Measurements from ENCODE around the gene KRTCAP2. TPM values are rescaled to one million over a fixed set of nuclear protein-coding genes. Genes with fewer than 3 reads are reported as not detected.
A peak's percentile ranks its signal among the peaks of the same experiment; 100 is the strongest.

The KRTCAP2 gene
- total RNA-seq, 4 donors from 2014 or later: 80.8 to 144 (median 92.3) TPM

DNA sequence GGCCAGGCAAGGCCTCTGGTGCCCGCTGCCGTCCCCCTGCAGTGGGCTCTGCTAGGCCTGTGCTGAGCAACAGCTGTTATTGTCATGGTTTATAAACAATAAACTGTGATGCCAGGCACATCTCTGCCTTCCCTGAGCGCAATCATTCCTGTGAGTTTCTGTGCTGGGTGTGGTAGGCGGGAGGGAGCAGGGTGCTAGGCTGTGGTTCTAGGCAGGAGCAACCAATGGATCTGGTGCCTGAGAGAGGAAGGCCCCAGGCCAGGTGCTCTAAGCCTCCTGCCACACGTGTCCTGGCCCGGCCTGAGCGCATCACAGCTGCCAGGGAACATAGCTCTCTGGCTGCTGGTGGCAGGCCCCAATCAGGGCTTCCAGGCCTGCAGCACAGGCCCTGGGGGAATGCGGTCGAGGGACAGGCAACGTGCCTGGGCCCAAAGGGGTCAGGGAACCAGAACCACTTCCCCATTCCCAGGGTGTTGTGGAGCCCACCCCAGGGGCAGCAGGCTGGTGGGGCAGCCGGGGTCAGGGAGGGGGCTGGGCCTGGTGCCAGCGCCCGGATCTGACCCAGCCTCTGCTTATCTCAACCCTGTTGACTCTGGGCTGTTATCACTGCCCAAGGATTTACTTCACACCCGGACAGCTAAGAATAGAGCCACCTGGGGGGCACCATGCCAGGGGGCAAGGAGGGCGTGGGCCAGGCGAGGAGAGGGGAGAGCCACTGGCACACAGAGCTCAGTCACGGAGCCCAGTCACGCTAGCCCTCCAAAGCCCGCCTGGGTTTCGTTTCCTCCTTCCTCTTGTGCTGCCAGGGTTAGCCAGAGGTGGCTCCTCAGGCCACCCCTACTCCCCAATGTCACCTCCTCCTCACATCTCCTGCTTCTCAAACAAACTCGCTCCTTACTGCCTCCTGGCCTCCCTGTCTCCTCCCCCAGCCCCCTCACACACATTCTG lies 12.0 kb upstream of the KRTCAP2 start:
- H3K4me1 ChIP-seq: peaks cover 0 to 5% (median 0%) of the 10 kb centered on the region in 3 donors
- no peak overlapping the region for H3K27ac ChIP-seq
- no peak for TF ChIP-seq POLR2A (IDR thresholded peaks at IDR 0.05)
- TF ChIP-seq EP300 (IDR thresholded peaks at IDR 0.05): no peak
- TF ChIP-seq, protein P1, sequence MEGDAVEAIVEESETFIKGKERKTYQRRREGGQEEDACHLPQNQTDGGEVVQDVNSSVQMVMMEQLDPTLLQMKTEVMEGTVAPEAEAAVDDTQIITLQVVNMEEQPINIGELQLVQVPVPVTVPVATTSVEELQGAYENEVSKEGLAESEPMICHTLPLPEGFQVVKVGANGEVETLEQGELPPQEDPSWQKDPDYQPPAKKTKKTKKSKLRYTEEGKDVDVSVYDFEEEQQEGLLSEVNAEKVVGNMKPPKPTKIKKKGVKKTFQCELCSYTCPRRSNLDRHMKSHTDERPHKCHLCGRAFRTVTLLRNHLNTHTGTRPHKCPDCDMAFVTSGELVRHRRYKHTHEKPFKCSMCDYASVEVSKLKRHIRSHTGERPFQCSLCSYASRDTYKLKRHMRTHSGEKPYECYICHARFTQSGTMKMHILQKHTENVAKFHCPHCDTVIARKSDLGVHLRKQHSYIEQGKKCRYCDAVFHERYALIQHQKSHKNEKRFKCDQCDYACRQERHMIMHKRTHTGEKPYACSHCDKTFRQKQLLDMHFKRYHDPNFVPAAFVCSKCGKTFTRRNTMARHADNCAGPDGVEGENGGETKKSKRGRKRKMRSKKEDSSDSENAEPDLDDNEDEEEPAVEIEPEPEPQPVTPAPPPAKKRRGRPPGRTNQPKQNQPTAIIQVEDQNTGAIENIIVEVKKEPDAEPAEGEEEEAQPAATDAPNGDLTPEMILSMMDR (IDR thresholded peaks at IDR 0.05): no peak
- no peak for TF ChIP-seq POLR2AphosphoS5 (IDR thresholded peaks at IDR 0.05)
- ATAC-seq: peak; percentile 46
- H3K27me3 ChIP-seq: no peaks in the 10 kb centered on the region
- H3K4me3 ChIP-seq: no peak overlapping the region
- WGBS, 2 donors (ENCODE audit: low coverage in 1 of 2): 67 to 70% methylated on average over 6 to 7 of the region's 21 CpGs
- no peaks in the 10 kb centered on the region for H3K36me3 ChIP-seq
- no peaks in the 10 kb centered on the region for H3K9me3 ChIP-seq

DNA sequence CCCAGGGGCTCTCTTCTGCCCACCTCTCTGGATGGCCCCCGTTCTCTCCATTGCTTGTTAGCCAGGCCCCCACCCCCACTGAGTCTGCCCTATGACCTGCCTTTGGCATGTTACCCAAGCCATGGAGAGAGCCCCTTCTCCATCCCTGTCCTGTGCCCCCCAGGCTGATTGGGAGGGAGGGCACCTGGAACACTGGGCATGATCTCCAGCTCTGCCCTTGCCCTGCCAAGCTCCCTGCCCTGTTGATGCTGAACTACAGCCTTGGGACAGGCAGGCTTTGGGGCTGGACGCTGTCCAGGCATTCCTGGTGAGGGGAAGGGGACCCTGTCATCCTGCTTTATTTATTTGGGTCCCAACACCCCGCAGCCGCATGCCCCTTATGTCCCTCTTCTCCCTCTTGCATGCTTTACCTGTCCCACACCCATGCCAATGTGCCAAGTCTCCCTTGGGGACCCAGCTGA lies 11.3 kb upstream of the KRTCAP2 start:
- Histone ChIP-seq H3K4me1 (peaks cover 0 to 5% (median 0%) of the 10 kb centered on the region in 3 donors), H3K27ac (no peak overlapping the region), H3K4me3 (no peak overlapping the region), H3K9me3 (no peaks in the 10 kb centered on the region), H3K36me3 (peaks cover 0 to 7% of the 10 kb centered on the region in 2 donors), H3K27me3 (no peaks in the 10 kb centered on the region)
- TF ChIP-seq POLR2AphosphoS5 (IDR thresholded peaks at IDR 0.05) (no peak), EP300 (IDR thresholded peaks at IDR 0.05) (no peak), POLR2A (IDR thresholded peaks at IDR 0.05) (no peak)
- TF ChIP-seq, protein P1 (IDR thresholded peaks at IDR 0.05): no peak
- ATAC-seq: no peak
- 79 to 100% methylated on average over 2 to 4 of the region's 4 CpGs for WGBS, 2 donors (ENCODE audit: low coverage in 1 of 2)

DNA sequence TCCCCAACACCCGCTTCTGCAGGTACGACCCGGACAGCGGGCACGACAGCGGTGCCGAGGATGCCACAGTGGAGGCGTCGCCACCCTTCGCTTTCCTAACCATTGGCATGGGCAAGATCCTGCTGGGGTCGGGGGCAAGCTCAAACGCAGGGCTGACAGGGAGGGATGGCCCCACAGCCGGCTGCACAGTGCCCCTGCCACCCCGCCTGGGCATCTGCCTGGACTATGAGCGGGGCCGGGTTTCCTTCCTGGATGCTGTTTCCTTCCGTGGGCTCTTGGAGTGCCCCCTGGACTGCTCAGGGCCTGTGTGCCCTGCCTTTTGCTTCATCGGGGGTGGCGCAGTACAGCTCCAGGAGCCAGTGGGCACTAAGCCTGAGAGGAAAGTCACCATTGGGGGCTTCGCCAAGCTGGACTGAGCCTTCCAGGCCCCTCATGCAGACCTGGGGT lies 10.7 kb upstream of the KRTCAP2 start:
- ATAC-seq: no peak
- H3K4me1 ChIP-seq: peaks cover 0 to 5% (median 0%) of the 10 kb centered on the region in 3 donors
- H3K9me3 ChIP-seq: no peaks in the 10 kb centered on the region
- no peak overlapping the region for H3K4me3 ChIP-seq
- WGBS, 2 donors (ENCODE audit: low coverage in 1 of 2): 80 to 85% methylated on average over 1 to 4 of the region's 20 CpGs
- TF ChIP-seq POLR2A (IDR thresholded peaks at IDR 0.05) (no peak), EP300 (IDR thresholded peaks at IDR 0.05) (no peak)
- H3K36me3 ChIP-seq: peaks cover 0 to 7% of the 10 kb centered on the region in 2 donors
- H3K27me3 ChIP-seq: no peaks in the 10 kb centered on the region
- H3K27ac ChIP-seq: no peak overlapping the region

DNA sequence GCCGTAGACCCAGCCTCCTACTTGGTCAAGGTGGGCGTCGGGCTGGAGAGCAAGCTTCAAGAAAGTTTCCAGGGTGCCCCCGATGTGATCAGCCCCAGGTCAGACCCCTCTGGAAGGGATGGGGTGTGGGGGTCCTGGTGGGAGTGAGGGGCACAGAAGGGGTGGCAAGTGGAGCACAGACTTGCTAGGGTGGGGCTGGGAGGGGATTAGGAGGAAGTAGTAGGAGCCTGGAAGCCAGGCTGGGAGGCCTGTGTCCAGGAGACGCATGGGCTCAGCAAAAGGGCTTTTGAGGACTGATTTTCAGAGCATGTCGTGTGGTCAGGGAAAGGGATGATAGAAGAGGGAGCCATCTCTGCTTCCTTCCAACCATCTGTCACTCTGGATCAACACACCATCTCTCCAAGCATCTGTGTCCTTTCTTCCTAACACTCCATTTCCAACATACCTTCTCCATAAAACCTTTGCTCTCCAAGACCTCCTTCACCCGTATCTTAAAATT lies 9.0 kb upstream of the KRTCAP2 start:
- Histone ChIP-seq H3K4me3 (no peak overlapping the region), H3K27ac (no peak overlapping the region), H3K36me3 (peaks cover 0 to 7% of the 10 kb centered on the region in 2 donors), H3K9me3 (no peaks in the 10 kb centered on the region), H3K27me3 (no peaks in the 10 kb centered on the region), H3K4me1 (peaks cover 0 to 9% (median 0%) of the 10 kb centered on the region in 3 donors)
- TF ChIP-seq EP300 (IDR thresholded peaks at IDR 0.05): no peak
- TF ChIP-seq, protein P1 (IDR thresholded peaks at IDR 0.05): no peak
- TF ChIP-seq POLR2AphosphoS5 (IDR thresholded peaks at IDR 0.05): no peak
- no peak for TF ChIP-seq POLR2A (IDR thresholded peaks at IDR 0.05)
- 78 to 100% methylated on average over 1 to 3 of the region's 7 CpGs for WGBS, 2 donors (ENCODE audit: low coverage in 1 of 2)
- ATAC-seq: no peak

DNA sequence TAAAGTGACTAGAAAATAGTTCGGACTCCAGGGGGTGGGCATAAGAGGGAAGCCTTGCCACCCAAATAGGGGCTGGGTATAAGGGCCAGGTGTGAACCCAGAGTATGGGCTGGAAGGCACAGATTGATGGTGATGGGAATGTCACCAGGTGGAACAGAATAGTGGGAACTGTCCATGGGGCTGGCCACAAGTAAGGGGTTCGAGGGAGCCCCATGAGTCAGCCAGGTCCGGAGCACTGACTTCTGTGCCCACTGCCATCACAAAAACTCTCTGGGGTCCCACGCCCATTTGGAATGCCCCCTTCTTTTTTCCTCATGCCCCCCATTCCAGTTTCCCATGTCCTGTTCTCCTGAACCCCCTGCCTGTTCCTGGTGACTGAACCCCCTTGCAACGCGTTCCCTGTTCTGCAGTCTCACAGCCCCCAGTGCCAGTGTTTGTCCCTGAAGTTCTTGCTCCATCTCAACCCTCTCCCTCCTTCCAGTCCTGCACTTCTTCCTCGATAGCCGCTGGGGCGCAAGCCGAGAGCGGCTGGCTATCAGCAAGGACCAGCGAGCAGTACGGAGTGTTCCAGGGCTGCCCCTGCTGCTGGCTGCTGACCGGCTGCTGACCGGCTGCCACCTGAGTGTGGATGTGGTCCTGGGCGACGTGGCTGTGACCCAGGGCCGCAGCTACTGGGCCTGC lies 8.4 kb upstream of the KRTCAP2 start:
- Histone ChIP-seq H3K36me3 (peaks cover 0 to 7% of the 10 kb centered on the region in 2 donors), H3K4me3 (no peak overlapping the region), H3K9me3 (no peaks in the 10 kb centered on the region), H3K27me3 (no peaks in the 10 kb centered on the region), H3K27ac (no peak overlapping the region), H3K4me1 (peaks cover 0 to 15% (median 5%) of the 10 kb centered on the region in 3 donors)
- TF ChIP-seq EP300 (IDR thresholded peaks at IDR 0.05): no peak
- no peak for TF ChIP-seq POLR2AphosphoS5 (IDR thresholded peaks at IDR 0.05)
- TF ChIP-seq POLR2A (IDR thresholded peaks at IDR 0.05): no peak
- TF ChIP-seq, protein P1 (IDR thresholded peaks at IDR 0.05): no peak
- no peak for ATAC-seq
- 91 to 100% methylated on average over 3 to 6 of the region's 18 CpGs for WGBS, 2 donors (ENCODE audit: low coverage in 1 of 2)
